Pericardium fibroblast (primary cell): ENCODE results near the gene GBX2. TPM values are rescaled to one million over a fixed set of nuclear protein-coding genes. Genes with fewer than 3 reads are reported as not detected.

Experiments used
- total RNA-seq: library from RNA; depleted of rRNA; stranded (reverse); fragments of >200 nt; gene quantifications from 2 replicates; pipeline ENCODE4 v1.2.3, GENCODE V29; 2015

GBX2 gene
- not detected in 2 replicates for total RNA-seq

GRCh38 chr2:236168110-236169080 is at the start of gene GBX2:
Gene GBX2 (minus strand): TSS chr2:236168386. CDS start chr2:236167971, 415 bp downstream.

Other genes starting within 250 kb of the GBX2 start
- not detected in 2 replicates for gene ASB18, start 96.0 kb upstream of the GBX2 start, total RNA-seq